Endothelial cell of umbilical vein (primary cell): ENCODE measurements around the gene ALKBH5. TPM values are rescaled to one million over a fixed set of nuclear protein-coding genes. Genes with fewer than 3 reads are reported as not detected.

Experiments
- BruUV-seq: library from RNA; stranded (reverse); fragments of 400-500 nt; replicated peaks from 2 replicates; lab custom pipeline; 2021; lab: Mats Ljungman, UMichigan
- CTCF ChIA-PET: fragments of 300-600, 350-600 bp; sonication (Branson Sonifier 250); formaldehyde crosslinking; loops from one replicate; lab custom pipeline; 2021; ENCODE audit warnings: antibody characterized with exemption, inconsistent platforms; lab: Charles Lee
- POLR2A ChIA-PET: fragments of 300-600, 350-600 bp; sonication (Branson Sonifier 250); formaldehyde crosslinking; loops from one replicate; lab custom pipeline; 2021; ENCODE audit warnings: antibody characterized with exemption, inconsistent platforms; lab: Charles Lee
- DNase-seq: peaks from one replicate; pipeline ENCODE4 v3.0.0-alpha.2; 2011; ENCODE audit warnings: low read depth, low spot score
- FAIRE-seq: peaks from 2 replicates; lab custom pipeline; 2011; peaks lifted over from hg19 to GRCh38; lab: Jason Lieb, UNC
- H2AFZ ChIP-seq: 2 replicates; pipeline ENCODE4 v1.6.0; 2012; ENCODE audit warnings: low read depth, low read length, control low read depth, inconsistent platforms
- H3K27ac ChIP-seq: 2 replicates; pipeline ENCODE4 v1.5.1; 2011; ENCODE audit warnings: low read depth, mild to moderate bottlenecking, control low read depth, low read length, moderate library complexity; ENCODE audit not compliant: insufficient read depth
- H3K27me3 ChIP-seq, 2 experiments: 2 replicates each; pipeline versions ENCODE4 v1.6.0 to v1.6.1; 2011; ENCODE audit warnings: low read length in 2 of 2, mixed read lengths in 1 of 2; ENCODE audit not compliant: control insufficient read depth in 2 of 2, insufficient read depth in 2 of 2
- H3K36me3 ChIP-seq, 2 experiments: 2 replicates in 1 of 2; 3 replicates in 1 of 2; pipeline ENCODE4 v1.5.1; 2011; ENCODE audit warnings: low read length in 2 of 2, mild to moderate bottlenecking in 1 of 2, moderate library complexity in 1 of 2; ENCODE audit not compliant: control insufficient read depth in 2 of 2, insufficient read depth in 2 of 2; ENCODE audit errors: extremely low read depth in 1 of 2
- H3K4me1 ChIP-seq: 3 replicates; pipeline ENCODE4 v1.5.1; 2011; ENCODE audit warnings: mild to moderate bottlenecking, low read length; ENCODE audit not compliant: control insufficient read depth, insufficient read depth; ENCODE audit errors: extremely low read depth
- H3K4me2 ChIP-seq: 2 replicates; pipeline ENCODE4 v1.6.1; 2011; ENCODE audit warnings: low read length, control low read depth, mixed read lengths; ENCODE audit not compliant: insufficient read depth
- H3K4me3 ChIP-seq, 3 experiments: fragments of 200-600 bp in 1 of 3; sonication (generic), shearing (Covaris generic) in 1 of 3; replicated peaks in 1 of 3; 2 replicates each; pipeline ENCODE4 v1.5.1; 2011 to 2016; ENCODE audit warnings: control low read depth in 3 of 3, low read length in 3 of 3, mild to moderate bottlenecking in 2 of 3, inconsistent platforms in 1 of 3, low read depth in 1 of 3, moderate library complexity in 1 of 3; ENCODE audit not compliant: insufficient read depth in 1 of 3
- H3K79me2 ChIP-seq: 2 replicates; pipeline ENCODE4 v1.6.0; 2012; ENCODE audit warnings: low read length, inconsistent platforms; ENCODE audit not compliant: control insufficient read depth, insufficient read depth
- H3K9ac ChIP-seq: replicated peaks from 2 replicates; pipeline ENCODE3; 2011; ENCODE audit warnings: low read length, control low read depth; ENCODE audit not compliant: insufficient read depth; ENCODE audit errors: extremely low read depth
- H3K9me1 ChIP-seq: replicated peaks from 3 replicates; pipeline ENCODE4 v1.6.0; 2011; ENCODE audit warnings: mild to moderate bottlenecking, low read length; ENCODE audit not compliant: control insufficient read depth, insufficient read depth; ENCODE audit errors: extremely low read depth
- H3K9me3 ChIP-seq: replicated peaks from 2 replicates; pipeline ENCODE4 v1.5.1; 2012; ENCODE audit warnings: low read length, inconsistent platforms; ENCODE audit not compliant: control insufficient read depth, insufficient read depth
- H4K20me1 ChIP-seq: replicated peaks from 2 replicates; pipeline ENCODE3; 2011; ENCODE audit warnings: mild to moderate bottlenecking, low read length; ENCODE audit not compliant: control insufficient read depth, insufficient read depth; ENCODE audit errors: extremely low read depth
- EZH2 ChIP-seq: IDR thresholded peaks from 2 replicates; pipeline ENCODE4 v1.6.1; 2012; ENCODE audit warnings: borderline replicate concordance, low read depth, mild to moderate bottlenecking, moderate library complexity, low read length, inconsistent platforms; ENCODE audit not compliant: severe bottlenecking
- FOS ChIP-seq: IDR thresholded peaks from 2 replicates; pipeline ENCODE4 v1.6.1; 2011; ENCODE audit warnings: mild to moderate bottlenecking, low read length, moderate library complexity, borderline replicate concordance; ENCODE audit not compliant: insufficient read depth
- JUN ChIP-seq: IDR thresholded peaks from 2 replicates; pipeline ENCODE4 v1.6.1; 2011; ENCODE audit warnings: borderline replicate concordance, low read depth; ENCODE audit not compliant: insufficient read length, insufficient read depth
- POLR2A ChIP-seq: IDR thresholded peaks from 2 replicates; pipeline ENCODE4 v1.6.1; 2012; ENCODE audit warnings: low read depth, mild to moderate bottlenecking, control low read depth, low read length
- dilution Hi-C: fragments of 300-500 bp; cut with MboI; formaldehyde crosslinking; loops from one replicate; pipeline ENCODE4 v1.15.0; 2019; ENCODE audit warnings: low sequenced_read_pairs; ENCODE audit not compliant: extremely low pct_ligation_motif_present
- intact Hi-C: fragments of 100-400 bp; cut with micrococcal nuclease; formaldehyde crosslinking; loops from one replicate; pipeline ENCODE4 v1.10.0; 2022
- polyA plus RNA-seq, 4 experiments: library from polyadenylated mRNA; depleted of rRNA in 3 of 4; stranded (reverse) in 3 of 4; unstranded in 1 of 4; fragments of >200 nt; gene quantifications; 2 replicates each; pipeline versions ENCODE4 v1.2.1 to v1.2.3, GENCODE V29; 2011 to 2012; ENCODE audit warnings: missing spikeins in 1 of 4
- total RNA-seq: library from RNA; stranded (reverse); gene quantifications from 2 replicates; pipeline ENCODE4 v1.2.3, GENCODE V29; 2021
- TF ChIP-seq, protein P1 (sequence below): IDR thresholded peaks from 2 replicates; pipeline ENCODE4 v1.6.1; 2011; ENCODE audit not compliant: insufficient read depth, insufficient read length
- TF ChIP-seq, protein P2 (sequence below), 2 donors: IDR thresholded peaks; 1 replicate in 1 of 2; 2 replicates in 1 of 2; pipeline ENCODE4 v1.5.1; 2011; ENCODE audit warnings: low read length in 2 of 2, mild to moderate bottlenecking in 2 of 2, moderate library complexity in 2 of 2, control low read depth in 1 of 2, inconsistent platforms in 1 of 2, low read depth in 1 of 2; ENCODE audit not compliant: insufficient read depth in 1 of 2; ENCODE audit errors: extremely low read depth in 1 of 2

Gene ALKBH5
- total and polyA plus RNA-seq, 2 donors (not counting 3 experiments of a cell fraction or from before 2014, with no cell fraction given): 55.3 to 71.0 TPM

- CTCF ChIA-PET: interaction anchor here (1.0 kb wide), 1 partner anchor 22 kb away, joined by 3 read pairs; the partner anchor contains the start of gene ALKBH5
- Histone ChIP-seq H3K9me3 (no peaks in the 10 kb centered on the region), H3K9ac (no peak overlapping the region), H3K27me3 (no peaks in the 10 kb centered on the region), H3K27ac (no peak overlapping the region), H3K36me3 (no peaks in the 10 kb centered on the region), H3K4me3 (no peak overlapping the region), H2AFZ (no peak overlapping the region), H3K4me1 (peaks cover 4% of the 10 kb centered on the region), H4K20me1 (no peaks in the 10 kb centered on the region), H3K9me1 (no peaks in the 10 kb centered on the region), H3K4me2 (no peak overlapping the region), H3K79me2 (no peaks in the 10 kb centered on the region)
- intact Hi-C loops: no loop called here
- DNase-seq (no peak), FAIRE-seq (no peak)
- TF ChIP-seq, protein P1, sequence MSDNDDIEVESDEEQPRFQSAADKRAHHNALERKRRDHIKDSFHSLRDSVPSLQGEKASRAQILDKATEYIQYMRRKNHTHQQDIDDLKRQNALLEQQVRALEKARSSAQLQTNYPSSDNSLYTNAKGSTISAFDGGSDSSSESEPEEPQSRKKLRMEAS: no peak
- TF ChIP-seq, protein P2, sequence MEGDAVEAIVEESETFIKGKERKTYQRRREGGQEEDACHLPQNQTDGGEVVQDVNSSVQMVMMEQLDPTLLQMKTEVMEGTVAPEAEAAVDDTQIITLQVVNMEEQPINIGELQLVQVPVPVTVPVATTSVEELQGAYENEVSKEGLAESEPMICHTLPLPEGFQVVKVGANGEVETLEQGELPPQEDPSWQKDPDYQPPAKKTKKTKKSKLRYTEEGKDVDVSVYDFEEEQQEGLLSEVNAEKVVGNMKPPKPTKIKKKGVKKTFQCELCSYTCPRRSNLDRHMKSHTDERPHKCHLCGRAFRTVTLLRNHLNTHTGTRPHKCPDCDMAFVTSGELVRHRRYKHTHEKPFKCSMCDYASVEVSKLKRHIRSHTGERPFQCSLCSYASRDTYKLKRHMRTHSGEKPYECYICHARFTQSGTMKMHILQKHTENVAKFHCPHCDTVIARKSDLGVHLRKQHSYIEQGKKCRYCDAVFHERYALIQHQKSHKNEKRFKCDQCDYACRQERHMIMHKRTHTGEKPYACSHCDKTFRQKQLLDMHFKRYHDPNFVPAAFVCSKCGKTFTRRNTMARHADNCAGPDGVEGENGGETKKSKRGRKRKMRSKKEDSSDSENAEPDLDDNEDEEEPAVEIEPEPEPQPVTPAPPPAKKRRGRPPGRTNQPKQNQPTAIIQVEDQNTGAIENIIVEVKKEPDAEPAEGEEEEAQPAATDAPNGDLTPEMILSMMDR (IDR thresholded peaks at IDR 0.05; ENCODE audit: extremely low read depth in 1 of 2, insufficient read depth in 1 of 2, low read depth in 1 of 2, low read length in 2 of 2): no peak
- TF ChIP-seq FOS (no peak), POLR2A (no peak), JUN (no peak), EZH2 (no peak)
- dilution Hi-C loops: no loop called here
- POLR2A ChIA-PET: no interaction called here
- BruUV-seq: no TSS peak
Observed at GRCh38 chr17:18161207-18162145, 22.2 kb upstream of the ALKBH5 start.
